NCI-H2227 treated with DMSO at 0.1 percent for 48 hours (cell line): Measurements from ENCODE around the gene IGFL2.
"Not testable (repeated sequence)": the region's sequence is repeated elsewhere in the genome, so short reads cannot be mapped to it uniquely, and the experiment has no call there.

ENCODE experiments used
- DNase-seq: peaks from one replicate; lab custom pipeline; 2025; lab: John Stamatoyannopoulos, UW

Gene IGFL2

GRCh38 chr19:46189971-46190888 is 42.2 kb downstream of the IGFL2 start:
- DNase-seq = no peak

- no peak for DNase-seq
These were observed 43.3 kb downstream of the IGFL2 start for GRCh38 chr19:46191356-46191755.

- no peak for DNase-seq
These were observed 43.9 kb downstream of the IGFL2 start for GRCh38 chr19:46191972-46192371.

GRCh38 chr19:46192626-46192991 is 44.6 kb downstream of the IGFL2 start:
- not testable (repeated sequence) for DNase-seq

- DNase-seq = no peak
These were observed 45.1 kb downstream of the IGFL2 start for GRCh38 chr19:46192992-46193650.

- DNase-seq = no peak
These were observed 45.6 kb downstream of the IGFL2 start for GRCh38 chr19:46193678-46194077.

- no peak for DNase-seq
These were observed 47.1 kb downstream of the IGFL2 start for GRCh38 chr19:46195104-46195503.

- not testable (repeated sequence) for DNase-seq
These were observed 47.9 kb downstream of the IGFL2 start for GRCh38 chr19:46195919-46196318.

GRCh38 chr19:46196410-46197124 is 48.5 kb downstream of the IGFL2 start:
- DNase-seq = no peak

- no peak for DNase-seq
These were observed 49.5 kb downstream of the IGFL2 start for GRCh38 chr19:46197314-46198070.

GRCh38 chr19:46198756-46199155 is 50.7 kb downstream of the IGFL2 start:
- DNase-seq = no peak

GRCh38 chr19:46201454-46202310 is 53.6 kb downstream of the IGFL2 start:
- no peak for DNase-seq

GRCh38 chr19:46202426-46202825 is 54.4 kb downstream of the IGFL2 start:
- no peak for DNase-seq

GRCh38 chr19:46202872-46203860 is 55.1 kb downstream of the IGFL2 start:
- DNase-seq = no peak

- no peak for DNase-seq
These were observed 56.0 kb downstream of the IGFL2 start for GRCh38 chr19:46204008-46204407.

GRCh38 chr19:46205183-46205984 is 57.3 kb downstream of the IGFL2 start:
- no peak for DNase-seq

- no peak for DNase-seq
These were observed 58.1 kb downstream of the IGFL2 start for GRCh38 chr19:46206176-46206575.

- no peak for DNase-seq
These were observed 58.6 kb downstream of the IGFL2 start for GRCh38 chr19:46206682-46207081.

- not testable (repeated sequence) for DNase-seq
These were observed 59.8 kb downstream of the IGFL2 start for GRCh38 chr19:46207858-46208257.
